ENCODE measurements around the gene MIPOL1. TPM values are rescaled to one million over a fixed set of nuclear protein-coding genes. Genes with fewer than 3 reads are reported as not detected.

The MIPOL1 gene
- total RNA-seq, 1 donor, result 14.7 TPM

DNA sequence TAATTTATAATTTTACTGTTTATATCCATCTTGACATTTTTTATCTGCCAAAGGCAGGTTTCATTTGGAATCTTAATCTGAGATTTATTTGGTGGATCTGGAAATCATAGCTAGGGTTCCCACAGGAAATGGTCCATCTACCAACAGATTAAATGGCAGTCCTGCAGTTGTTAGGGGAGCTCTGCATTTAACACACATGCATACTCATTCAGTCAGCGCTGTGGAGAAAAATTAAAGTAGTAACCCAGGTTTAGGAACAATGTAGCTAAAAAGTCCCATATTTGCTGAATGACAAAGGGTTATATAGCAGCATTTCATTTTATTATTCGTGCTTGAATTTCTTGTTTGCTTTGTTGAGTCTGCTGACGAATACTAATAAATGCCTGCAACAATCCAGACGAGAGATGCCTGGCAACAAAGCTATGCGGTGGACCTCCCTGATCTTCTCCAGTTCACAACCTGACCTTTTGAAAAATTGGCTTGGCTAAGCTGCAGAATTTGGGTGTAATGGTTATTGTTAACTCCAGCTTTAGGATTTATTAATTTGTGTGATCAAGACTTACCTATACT, 59.8 kb downstream of the MIPOL1 start:
- no peak for DNase-seq (ENCODE audit: low read depth)
- H3K4me3 ChIP-seq (ENCODE audit: low read depth, low read length), result no peak overlapping the region
- TF ChIP-seq, protein P1, sequence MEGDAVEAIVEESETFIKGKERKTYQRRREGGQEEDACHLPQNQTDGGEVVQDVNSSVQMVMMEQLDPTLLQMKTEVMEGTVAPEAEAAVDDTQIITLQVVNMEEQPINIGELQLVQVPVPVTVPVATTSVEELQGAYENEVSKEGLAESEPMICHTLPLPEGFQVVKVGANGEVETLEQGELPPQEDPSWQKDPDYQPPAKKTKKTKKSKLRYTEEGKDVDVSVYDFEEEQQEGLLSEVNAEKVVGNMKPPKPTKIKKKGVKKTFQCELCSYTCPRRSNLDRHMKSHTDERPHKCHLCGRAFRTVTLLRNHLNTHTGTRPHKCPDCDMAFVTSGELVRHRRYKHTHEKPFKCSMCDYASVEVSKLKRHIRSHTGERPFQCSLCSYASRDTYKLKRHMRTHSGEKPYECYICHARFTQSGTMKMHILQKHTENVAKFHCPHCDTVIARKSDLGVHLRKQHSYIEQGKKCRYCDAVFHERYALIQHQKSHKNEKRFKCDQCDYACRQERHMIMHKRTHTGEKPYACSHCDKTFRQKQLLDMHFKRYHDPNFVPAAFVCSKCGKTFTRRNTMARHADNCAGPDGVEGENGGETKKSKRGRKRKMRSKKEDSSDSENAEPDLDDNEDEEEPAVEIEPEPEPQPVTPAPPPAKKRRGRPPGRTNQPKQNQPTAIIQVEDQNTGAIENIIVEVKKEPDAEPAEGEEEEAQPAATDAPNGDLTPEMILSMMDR (IDR thresholded peaks at IDR 0.05; ENCODE audit: insufficient read depth, low read depth, low read length), result no peak

DNA sequence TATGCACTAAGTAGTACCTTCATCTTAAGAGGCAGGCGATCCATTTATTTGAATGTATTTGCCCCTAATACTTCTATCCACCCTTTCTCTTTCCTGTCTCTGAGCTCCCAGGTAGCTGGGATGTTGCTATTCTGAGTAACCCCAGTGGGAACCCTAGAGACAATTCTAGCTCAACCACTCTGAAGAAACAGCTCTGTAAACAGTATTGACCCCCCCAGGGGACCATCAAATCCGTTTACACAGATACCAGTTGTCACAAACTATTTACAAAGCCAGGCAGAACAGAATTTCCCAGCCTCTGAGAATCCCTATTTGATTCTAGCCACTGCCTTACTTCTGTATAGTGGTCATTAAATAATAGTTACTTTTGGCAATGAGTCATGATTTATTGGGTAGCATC, 64.9 kb downstream of the MIPOL1 start:
- TF ChIP-seq, protein P1 (IDR thresholded peaks at IDR 0.05; ENCODE audit: insufficient read depth, low read depth, low read length), result no peak
- no peak for DNase-seq (ENCODE audit: low read depth)
- H3K4me3 ChIP-seq (ENCODE audit: low read depth, low read length), result no peak overlapping the region

DNA sequence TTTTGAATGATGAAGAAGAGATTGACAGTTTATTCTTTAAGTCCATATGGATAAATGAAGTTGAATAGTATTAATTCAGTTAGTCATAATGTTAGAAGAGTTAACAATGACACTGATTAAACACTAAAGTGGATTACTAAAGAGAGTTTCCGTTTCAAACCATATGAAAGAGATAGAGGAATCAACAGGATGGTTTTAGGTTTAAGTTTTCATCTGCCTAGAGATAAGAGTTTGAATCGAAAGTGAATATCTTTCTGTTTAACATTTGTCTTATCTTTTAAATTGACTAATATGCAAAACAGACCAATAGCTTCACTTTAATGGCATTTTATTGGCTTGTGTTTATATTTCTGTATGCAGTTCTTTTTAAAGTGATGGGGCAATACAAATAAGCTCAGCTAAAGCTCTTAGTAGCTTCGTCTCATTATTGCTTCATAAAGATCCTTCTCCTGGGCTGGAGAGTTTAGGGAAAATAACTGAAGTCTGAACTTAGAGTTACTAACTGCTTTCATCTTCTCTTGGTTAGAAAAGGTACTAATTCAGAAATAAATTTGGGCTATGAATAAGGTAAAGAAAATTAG, 66.0 kb downstream of the MIPOL1 start:
- TF ChIP-seq, protein P1 (IDR thresholded peaks at IDR 0.05; ENCODE audit: insufficient read depth, low read depth, low read length), result no peak
- H3K4me3 ChIP-seq (ENCODE audit: low read depth, low read length), result no peak overlapping the region
- peak; percentile 48 for DNase-seq (ENCODE audit: low read depth)

DNA sequence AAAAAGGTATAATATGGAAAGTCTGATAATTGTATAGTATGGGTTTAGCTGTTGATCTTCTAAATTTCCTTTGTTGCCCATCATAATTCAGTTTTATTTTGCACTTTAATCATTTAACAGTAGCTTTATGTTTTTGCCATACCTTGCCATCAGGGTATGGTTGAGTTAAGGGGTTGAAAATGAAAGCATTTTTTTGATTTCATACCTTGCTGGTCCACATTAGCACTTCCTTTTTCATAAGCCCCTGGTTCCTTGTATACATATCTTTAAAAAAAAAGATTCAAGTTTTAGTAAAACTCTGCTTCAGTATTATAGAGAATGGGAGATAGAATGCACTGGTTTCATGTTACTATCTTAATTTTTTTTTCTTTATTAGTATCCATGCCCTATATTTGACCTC, 71.1 kb downstream of the MIPOL1 start:
- H3K4me3 ChIP-seq (ENCODE audit: low read depth, low read length), result no peak overlapping the region
- DNase-seq (ENCODE audit: low read depth), result no peak
- TF ChIP-seq, protein P1 (IDR thresholded peaks at IDR 0.05; ENCODE audit: insufficient read depth, low read depth, low read length), result no peak

DNA sequence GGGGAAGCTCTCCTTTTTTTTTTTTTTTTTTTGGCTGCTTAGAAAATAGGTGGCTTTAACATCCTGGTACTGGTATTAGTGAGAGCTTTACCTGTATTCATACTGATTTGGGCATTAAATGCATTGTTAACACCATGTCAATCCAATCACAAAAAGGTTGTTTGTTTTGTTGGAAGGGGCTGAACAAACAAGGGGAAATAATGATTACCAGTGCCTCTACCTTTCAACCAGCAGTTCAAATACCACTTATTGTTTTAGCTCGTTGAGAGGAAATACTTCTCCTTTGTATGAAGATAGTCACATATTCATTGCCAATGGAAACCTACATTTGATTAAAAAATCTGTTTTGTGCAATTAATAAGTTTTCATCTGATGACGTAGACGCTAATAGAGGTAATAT, 72.9 kb downstream of the MIPOL1 start:
- H3K4me3 ChIP-seq (ENCODE audit: low read depth, low read length), result no peak overlapping the region
- TF ChIP-seq, protein P1 (IDR thresholded peaks at IDR 0.05; ENCODE audit: insufficient read depth, low read depth, low read length), result no peak
- no peak for DNase-seq (ENCODE audit: low read depth)

DNA sequence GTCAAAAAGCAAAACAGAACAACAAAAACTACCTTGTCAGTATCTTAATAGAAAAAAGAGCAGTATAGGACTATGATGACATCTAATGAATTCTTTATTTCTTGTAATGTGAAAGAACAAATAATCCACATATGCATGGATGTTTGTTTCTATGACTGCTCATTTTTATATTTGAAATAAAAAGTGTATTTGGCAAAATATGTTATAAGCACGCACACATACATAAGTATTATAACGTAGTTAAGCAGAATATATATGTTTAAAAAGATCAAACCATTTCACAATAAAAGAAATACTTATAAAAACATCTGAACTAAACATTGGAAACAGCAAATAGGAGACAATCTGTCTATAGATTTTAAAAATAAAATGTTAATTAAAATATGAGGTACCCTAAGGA, 74.8 kb downstream of the MIPOL1 start:
- H3K4me3 ChIP-seq (ENCODE audit: low read depth, low read length), result no peak overlapping the region
- TF ChIP-seq, protein P1 (IDR thresholded peaks at IDR 0.05; ENCODE audit: insufficient read depth, low read depth, low read length), result no peak
- DNase-seq (ENCODE audit: low read depth), result no peak

DNA sequence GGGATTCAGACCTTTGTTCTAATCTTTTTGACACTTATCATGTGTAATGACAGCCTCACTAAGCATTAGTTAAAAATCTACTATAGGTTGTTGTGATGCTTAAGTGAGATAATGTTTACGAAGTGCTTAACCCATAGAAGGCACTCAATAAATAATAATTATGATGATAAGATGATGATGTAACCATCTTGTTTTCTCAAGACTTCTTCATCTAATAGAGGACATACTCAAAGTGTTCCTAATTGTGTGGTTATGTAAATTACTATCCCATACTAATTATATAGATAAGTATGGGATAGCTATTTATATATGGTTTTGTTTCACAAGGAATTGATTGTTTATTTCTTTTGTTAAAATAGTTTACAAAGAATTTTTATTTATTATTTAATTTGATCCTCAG, 76.9 kb downstream of the MIPOL1 start:
- TF ChIP-seq, protein P1 (IDR thresholded peaks at IDR 0.05; ENCODE audit: insufficient read depth, low read depth, low read length), result no peak
- DNase-seq (ENCODE audit: low read depth), result no peak
- H3K4me3 ChIP-seq (ENCODE audit: low read depth, low read length), result no peak overlapping the region

All from fibroblast of villous mesenchyme (primary cell).